ENCODE data around the gene IL1RL1.

IL1RL1 gene

DNA sequence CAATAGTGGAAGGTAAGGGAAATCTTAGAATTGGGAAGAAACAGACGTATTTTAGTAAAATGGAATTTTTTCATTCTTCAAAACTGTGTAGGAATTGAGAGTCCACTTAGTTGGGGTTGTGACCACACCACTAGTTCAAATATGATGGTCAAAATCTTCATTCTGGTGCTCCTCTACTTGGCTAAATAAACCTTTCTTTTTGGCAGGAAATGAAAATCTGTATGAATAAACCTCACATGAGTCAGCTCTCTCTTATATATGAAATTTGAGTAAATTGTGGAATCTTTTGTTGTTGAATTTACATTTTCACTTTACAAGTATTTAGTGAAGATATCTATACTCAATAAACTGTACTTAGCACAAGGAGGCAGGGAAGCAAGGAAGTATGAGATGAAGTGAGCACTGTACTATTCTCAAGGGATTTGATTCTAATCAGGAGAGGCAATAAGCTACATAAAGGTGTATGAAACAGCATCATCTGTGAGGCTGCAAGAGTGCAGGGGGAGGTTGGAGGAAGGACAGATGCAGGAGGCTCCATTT is 64.8 kb downstream of the IL1RL1 start:
- peak; percentile 3 for DNase-seq

DNA sequence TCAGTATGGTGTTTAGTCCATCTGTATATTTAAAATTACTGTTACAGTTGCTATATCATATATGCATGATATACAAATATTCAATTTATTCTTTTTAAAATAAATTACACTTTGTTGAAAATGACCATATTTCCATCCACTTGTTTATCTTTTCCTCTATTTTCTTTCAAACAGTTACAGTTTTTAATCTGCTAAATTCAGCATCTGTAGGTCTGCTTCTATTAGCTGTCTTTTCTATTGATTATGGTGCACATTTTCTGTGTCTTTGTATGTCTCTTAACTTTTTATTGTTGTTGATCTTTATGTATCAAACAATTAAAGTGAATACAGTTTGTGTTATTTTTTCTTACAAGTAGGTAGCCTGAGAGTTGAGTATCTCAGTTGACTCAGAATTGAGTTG is 72.4 kb downstream of the IL1RL1 start:
- no peak for DNase-seq

DNA sequence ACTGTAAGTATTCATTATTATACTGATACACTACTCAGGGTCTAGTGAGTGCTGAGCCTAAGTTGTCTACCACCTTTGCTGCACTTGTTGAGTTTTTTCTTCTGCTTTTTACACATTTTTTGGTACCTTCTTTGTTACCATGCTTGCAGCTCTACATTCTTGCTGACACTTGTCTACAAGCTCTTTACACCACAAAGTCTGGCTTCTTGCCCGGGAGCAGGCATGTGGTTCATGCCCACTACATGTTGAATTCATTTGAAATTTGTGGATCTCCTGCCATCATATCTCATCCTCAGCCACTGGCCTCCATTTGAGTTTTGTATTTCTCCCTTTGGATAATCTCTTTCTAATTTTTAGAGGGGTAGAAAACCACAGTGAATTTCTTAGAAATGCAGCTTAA is 74.2 kb downstream of the IL1RL1 start:
- peak; percentile 3 for DNase-seq

DNA sequence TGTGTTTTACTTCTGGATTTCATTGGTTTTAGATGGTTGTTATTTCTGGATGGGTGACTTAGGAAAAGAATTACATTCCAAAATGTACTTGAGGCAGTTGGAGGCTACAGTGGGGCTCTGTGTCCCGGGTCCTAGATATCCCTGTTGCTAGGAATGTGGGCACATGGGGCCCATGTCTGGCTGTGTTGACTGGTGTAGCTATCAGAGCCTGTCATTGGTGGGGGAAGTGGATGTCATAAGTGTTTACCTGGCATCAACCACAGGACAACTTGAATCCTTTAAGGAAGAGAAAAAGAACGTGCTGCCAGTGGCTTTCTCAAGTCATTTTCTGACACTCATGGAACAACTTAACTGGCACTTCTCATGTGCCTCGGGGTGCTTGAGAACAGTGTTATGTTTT is 74.6 kb downstream of the IL1RL1 start:
- DNase-seq: no peak

DNA sequence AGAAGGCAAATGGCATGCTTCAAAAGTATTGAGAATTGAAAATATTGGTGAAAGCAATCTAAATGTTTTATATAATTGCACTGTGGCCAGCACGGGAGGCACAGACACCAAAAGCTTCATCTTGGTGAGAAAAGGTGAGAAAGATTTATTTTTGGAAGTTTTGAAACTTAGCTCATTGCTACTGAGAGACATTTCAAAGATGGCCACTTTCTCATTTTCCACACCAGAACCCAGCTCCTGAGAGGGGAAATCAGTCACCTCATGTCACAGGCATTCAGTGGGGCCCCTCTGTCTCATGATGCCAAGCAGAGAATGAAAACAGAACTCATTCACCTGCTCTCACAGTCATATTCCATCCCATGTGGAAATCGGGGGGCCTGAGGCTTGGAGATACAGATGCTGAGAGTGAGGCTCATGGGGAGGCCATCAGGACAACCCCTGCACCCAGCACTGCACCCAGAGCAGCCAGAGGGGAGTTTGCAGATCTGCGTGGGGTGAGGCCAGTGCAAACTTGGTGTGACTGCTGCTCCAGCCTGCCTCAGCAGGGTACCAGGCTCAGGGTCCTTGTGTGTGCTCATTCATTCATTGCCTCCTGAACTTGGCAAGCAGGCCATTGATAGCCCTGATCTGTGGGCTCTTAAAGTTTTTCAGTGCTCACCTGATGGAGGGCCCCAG is 75.6 kb downstream of the IL1RL1 start:
- DNase-seq: no peak

GRCh38 chr2:102387763-102388546 is 76.6 kb downstream of the IL1RL1 start:
- DNase-seq: no peak

- no peak for DNase-seq
Observed at GRCh38 chr2:102391565-102391964, 80.2 kb downstream of the IL1RL1 start.

- DNase-seq: no peak
Observed at GRCh38 chr2:102392096-102392495, 80.7 kb downstream of the IL1RL1 start.

GRCh38 chr2:102392942-102393341 is 81.6 kb downstream of the IL1RL1 start:
- no peak for DNase-seq

GRCh38 chr2:102396012-102396411 is 84.6 kb downstream of the IL1RL1 start:
- no peak for DNase-seq

DNA sequence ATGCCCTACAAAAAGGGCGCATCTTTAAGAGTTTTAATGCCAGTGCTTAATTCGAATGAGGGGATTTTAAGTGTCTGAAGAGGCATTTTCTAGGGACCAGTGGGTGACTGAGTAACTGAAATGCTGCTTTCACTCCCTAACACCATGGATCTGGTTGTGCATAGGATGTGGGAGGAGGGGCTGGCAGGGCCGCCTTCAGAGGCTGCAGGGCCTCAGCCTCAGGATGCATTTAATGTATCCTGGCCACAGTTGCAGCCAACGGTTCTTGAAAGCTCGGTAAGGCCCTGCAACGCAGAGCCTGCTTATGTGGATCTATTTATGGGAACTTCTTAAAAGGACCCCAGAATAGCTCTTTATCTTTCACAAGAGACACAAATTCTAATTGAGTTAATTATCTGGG is 85.8 kb downstream of the IL1RL1 start:
- DNase-seq: no peak

DNA sequence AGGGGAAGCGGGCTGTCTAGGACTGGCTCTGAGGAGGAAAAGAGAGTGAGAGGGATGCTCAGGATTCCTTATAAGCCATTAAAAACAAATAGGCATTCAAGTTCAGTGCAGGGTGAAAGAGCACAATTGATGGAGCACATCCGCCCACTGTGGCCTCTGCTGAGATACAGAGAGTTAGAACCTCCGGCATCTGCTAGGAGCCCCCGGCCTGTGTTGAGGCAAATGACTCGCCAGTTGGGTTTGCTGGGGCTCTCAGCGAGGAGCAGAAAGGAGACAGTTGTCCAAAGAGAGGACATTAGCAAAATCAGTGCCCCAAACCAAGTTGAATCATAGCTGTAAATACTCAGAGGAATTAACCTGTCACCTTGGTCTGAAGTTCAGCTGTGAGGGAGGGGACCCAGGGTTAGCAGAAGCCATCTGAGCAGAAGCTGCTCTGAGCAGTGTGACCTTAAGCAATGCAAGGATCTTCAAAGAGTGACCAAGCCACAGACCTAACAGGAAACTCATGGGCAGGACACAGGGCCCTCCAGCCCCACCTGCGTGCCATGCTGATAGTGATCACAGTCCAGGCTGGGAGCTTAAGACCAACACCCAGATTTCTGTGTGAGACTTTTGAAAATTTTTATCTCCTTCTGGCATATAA is 88.3 kb downstream of the IL1RL1 start:
- no peak for DNase-seq

DNA sequence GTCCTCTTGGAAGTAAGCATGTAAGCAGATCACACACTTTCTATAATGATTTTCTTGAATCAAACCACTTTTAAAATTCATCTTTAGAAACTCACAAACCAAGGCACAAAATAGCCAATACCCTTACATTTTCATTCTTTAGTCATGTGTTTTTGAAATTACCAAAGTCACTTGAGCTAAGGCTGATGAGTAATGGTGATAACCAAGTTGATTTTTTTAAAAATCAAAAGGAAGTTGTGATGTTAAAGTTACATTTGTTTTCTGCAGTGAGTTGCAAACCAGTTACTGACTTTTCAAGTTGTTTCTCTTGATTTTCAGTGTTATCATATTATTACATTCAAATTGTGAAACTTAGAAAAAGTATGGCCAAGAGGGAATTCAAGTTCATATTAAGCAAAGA is 90.1 kb downstream of the IL1RL1 start:
- DNase-seq: no peak

All from fibroblast of skin of right biceps (primary cell).